KBM-7 (cell line): ENCODE measurements around the gene METTL22.

Source experiments
- DNase-seq: peaks from one replicate; pipeline ENCODE4 v3.0.0-alpha.2; 2015
- in situ Hi-C: fragments of 300-500 bp; cut with MboI; formaldehyde crosslinking; loops from 2 replicates; pipeline ENCODE4 v1.14.3; 2020; ENCODE audit warnings: low sequenced_read_pairs, low pct_unique_long_range_greater_than_20kb, mixed read lengths

METTL22 gene

GRCh38 chr16:8677481-8677880, 56.0 kb downstream of the METTL22 start:
- DNase-seq, result no peak
- in situ Hi-C loops, result no loop called here

- in situ Hi-C loops, result no loop called here
- DNase-seq, result no peak
These were observed 56.8 kb downstream of the METTL22 start for GRCh38 chr16:8678068-8678927.

GRCh38 chr16:8679151-8679550, 57.7 kb downstream of the METTL22 start:
- in situ Hi-C loops, result no loop called here
- DNase-seq, result no peak

GRCh38 chr16:8682551-8683259, 61.2 kb downstream of the METTL22 start:
- in situ Hi-C loops, result no loop called here
- no peak for DNase-seq

GRCh38 chr16:8683640-8684039, 62.1 kb downstream of the METTL22 start:
- in situ Hi-C loops, result no loop called here
- no peak for DNase-seq

GRCh38 chr16:8685617-8686016, 64.1 kb downstream of the METTL22 start:
- in situ Hi-C loops, result no loop called here
- no peak for DNase-seq

GRCh38 chr16:8686031-8686621, 64.6 kb downstream of the METTL22 start:
- DNase-seq, result no peak
- in situ Hi-C loops, result no loop called here

GRCh38 chr16:8686879-8687278, 65.4 kb downstream of the METTL22 start:
- no peak for DNase-seq
- in situ Hi-C loops, result no loop called here

GRCh38 chr16:8689686-8690085, 68.2 kb downstream of the METTL22 start:
- in situ Hi-C loops, result no loop called here
- no peak for DNase-seq

- in situ Hi-C loops, result no loop called here
- no peak for DNase-seq
These were observed 70.2 kb downstream of the METTL22 start for GRCh38 chr16:8691728-8692127.

GRCh38 chr16:8694795-8695728, 73.6 kb downstream of the METTL22 start:
- in situ Hi-C loops, result no loop called here
- DNase-seq, result no peak

GRCh38 chr16:8696880-8697279, 75.4 kb downstream of the METTL22 start:
- DNase-seq, result no peak
- in situ Hi-C loops, result no loop called here

- in situ Hi-C loops, result no loop called here
- no peak for DNase-seq
These were observed 76.5 kb downstream of the METTL22 start for GRCh38 chr16:8697965-8698364.
